ENCODE data around the gene TENT5C.

Gene TENT5C

DNA sequence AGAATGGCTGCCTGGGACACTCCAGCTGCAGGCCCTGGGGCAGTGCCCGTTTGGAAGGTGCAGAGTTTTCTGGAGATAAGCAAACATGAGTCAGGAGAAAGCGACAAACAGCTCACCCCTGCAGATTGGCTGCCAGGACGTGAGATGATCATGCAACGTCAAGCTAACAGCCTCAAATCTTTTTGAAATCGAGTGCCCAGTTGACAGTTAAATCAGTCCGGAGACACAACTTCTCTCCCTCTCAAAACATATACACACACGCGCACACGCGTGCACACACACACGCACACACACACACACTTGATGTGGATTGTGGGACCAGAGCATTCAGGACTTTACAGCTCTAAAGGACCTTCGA lies 49.4 kb downstream of the TENT5C start:
- Mint-ChIP-seq H3K36me3 (peaks cover 18% of the 10 kb centered on the region), H3K4me3 (peak overlapping the region; percentile 73), H3K4me1 (peaks cover 96% of the 10 kb centered on the region), H3K9me3 (no peaks in the 10 kb centered on the region), H3K27ac (peak overlapping the region; percentile 86)
- DNase-seq (ENCODE audit: low spot score in 2 of 2) (no peak), ATAC-seq (no peak)

DNA sequence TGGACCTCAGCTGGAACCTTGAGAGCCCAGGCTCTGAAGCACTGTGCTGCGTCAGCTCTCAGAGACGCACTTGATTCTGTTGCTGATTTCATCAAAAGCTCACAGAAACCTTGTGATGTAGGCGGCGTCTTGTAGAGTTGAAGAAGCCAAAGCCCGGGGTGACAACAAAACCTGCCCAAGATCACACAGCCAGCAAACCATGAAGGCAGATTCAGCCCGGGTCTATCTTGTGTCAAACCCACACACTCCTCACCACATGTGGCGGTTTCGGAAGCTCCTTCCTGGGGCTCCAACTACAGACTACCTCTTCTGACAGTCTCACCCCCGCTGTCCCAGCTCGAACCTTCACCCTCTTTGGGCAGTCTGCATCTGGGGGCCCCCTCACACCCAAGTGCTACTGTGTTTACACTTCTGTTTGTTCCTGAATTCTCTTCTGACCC lies 50.4 kb downstream of the TENT5C start:
- H3K36me3 Mint-ChIP-seq: peaks cover 18% of the 10 kb centered on the region
- H3K27ac Mint-ChIP-seq: peak overlapping the region; percentile 86
- peak overlapping the region; percentile 73 for H3K4me3 Mint-ChIP-seq
- ATAC-seq (peak; percentile 80), DNase-seq (ENCODE audit: low spot score in 2 of 2) (peak; percentile 52 to 89)
- no peaks in the 10 kb centered on the region for H3K9me3 Mint-ChIP-seq
- peaks cover 96% of the 10 kb centered on the region for H3K4me1 Mint-ChIP-seq

DNA sequence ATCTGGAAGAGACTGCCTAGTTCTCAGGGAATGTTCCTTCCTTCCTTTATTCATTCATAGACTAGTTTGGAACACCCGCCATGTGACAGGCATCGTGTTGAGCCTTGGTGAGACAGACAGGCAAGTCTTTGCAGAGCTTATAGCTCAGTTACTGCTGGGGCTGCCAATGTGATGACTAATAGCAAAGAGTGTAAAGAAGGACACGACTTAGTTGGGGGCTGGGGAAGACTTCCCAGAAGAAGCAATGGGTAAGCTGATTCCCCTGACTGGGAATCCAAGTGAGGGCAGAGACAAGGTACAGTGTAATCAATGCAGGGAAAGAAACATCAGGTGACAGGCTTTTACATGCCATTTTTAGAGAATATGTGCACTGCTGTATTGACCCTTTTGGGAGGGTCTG lies 51.2 kb downstream of the TENT5C start:
- H3K4me1 Mint-ChIP-seq: peaks cover 96% of the 10 kb centered on the region
- DNase-seq (ENCODE audit: low spot score in 2 of 2) (peak in 1 of 2 donors; percentile 64), ATAC-seq (no peak)
- H3K36me3 Mint-ChIP-seq: peaks cover 21% of the 10 kb centered on the region
- H3K9me3 Mint-ChIP-seq: peaks cover 2% of the 10 kb centered on the region
- H3K27ac Mint-ChIP-seq: no peak overlapping the region
- peak overlapping the region; percentile 73 for H3K4me3 Mint-ChIP-seq

DNA sequence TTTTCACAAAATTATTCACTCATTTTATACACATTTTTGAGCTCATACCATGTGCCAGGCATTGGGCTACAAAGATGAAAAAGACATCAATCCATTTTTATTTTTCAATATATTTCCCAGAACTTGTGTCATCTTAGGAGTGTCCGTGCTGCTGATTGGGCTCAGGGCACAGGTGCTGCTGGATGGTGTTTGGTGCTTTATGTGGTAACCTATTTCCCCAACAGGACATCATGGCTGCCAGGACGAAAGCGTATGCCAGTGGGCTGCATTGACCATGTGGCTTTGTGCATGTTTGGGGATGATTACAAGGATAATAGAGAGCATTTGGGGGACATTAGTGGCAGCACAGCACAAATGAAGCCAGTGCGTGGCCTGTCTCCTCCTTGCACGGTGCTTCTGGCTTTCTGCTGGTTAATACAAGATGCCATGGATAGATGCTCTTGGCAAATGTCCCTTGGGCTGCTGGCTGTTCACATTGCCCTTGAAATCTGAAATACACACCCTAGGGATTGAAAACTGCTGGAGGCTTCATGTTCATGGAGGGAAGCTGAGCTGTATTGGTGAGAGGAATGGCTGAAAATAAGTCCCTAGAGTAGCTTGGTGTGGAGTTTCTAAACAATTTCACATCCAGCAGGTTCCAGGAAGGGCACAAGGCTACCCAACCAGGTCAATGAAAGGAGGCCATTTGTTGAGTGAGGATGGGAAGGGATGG lies 52.3 kb downstream of the TENT5C start:
- Mint-ChIP-seq H3K9me3 (peaks cover 5% of the 10 kb centered on the region), H3K4me1 (peaks cover 96% of the 10 kb centered on the region), H3K4me3 (peak overlapping the region; percentile 60), H3K36me3 (peaks cover 18% of the 10 kb centered on the region), H3K27ac (peak overlapping the region; percentile 37)
- no peak for ATAC-seq
- no peak for DNase-seq (ENCODE audit: low spot score in 2 of 2)

DNA sequence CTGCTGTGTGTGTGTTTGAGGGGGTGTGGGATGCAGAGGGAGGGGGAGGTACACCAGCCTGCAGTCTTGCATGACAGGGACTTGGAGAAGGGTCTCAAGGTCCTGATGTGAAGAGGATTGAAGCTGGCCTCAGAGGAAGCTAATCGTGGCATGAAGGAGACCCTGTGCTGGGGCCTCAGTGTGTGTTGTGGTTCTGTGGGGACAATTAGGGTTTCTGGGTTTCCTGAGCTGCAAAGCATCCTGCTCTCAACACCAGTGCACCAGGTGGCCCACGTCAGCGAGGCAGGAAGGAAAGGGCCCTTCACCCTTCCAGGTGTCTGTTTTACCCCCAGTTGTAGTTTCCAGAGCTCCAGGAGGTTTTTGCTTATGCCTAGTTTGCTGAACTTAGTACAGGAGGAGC lies 52.8 kb downstream of the TENT5C start:
- H3K4me3 Mint-ChIP-seq: peak overlapping the region; percentile 60
- H3K27ac Mint-ChIP-seq: no peak overlapping the region
- H3K9me3 Mint-ChIP-seq: peaks cover 5% of the 10 kb centered on the region
- H3K4me1 Mint-ChIP-seq: peaks cover 96% of the 10 kb centered on the region
- ATAC-seq (no peak), DNase-seq (ENCODE audit: low spot score in 2 of 2) (peak in 1 of 2 donors; percentile 68)
- peaks cover 17% of the 10 kb centered on the region for H3K36me3 Mint-ChIP-seq

DNA sequence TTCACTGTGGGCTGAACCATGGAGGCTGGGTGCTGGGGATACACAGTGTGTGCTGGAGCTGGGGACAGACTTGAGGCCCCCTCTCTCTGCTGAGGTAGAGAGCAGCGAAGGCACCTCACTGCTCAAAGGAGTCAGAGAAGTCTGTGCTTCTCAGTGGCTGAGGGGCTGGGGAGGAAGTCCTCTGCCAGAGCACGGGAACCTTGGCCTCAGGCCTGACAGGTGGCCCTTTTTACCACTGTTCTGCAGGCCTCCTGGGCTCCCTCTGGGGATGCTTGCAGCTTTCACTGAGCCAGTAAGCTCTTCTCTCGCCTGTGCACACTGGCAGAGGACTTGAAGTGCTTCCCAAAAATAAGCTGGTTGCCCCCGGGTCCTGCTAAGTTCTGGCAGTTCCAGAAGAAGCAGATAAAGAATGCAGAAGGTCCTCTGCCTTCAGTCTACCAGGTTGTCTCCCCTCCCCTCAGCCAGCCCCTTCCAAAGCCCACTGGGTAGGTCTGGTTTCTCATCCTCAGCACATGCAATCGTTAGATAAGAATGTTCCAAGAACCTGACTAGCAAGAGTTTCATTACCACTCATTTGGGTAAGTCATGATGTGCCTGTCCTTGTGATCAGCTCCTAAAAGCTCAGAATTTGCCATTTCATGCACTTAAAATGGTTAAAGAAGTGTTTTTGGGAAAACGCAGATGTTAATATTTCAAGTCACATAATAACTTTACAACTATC lies 53.9 kb downstream of the TENT5C start:
- Mint-ChIP-seq H3K36me3 (peaks cover 17% of the 10 kb centered on the region), H3K27ac (peak overlapping the region; percentile 86), H3K4me1 (peaks cover 95% of the 10 kb centered on the region), H3K9me3 (peaks cover 5% of the 10 kb centered on the region), H3K4me3 (peak overlapping the region; percentile 60)
- peak; percentile 17 for ATAC-seq
- peak in 1 of 2 donors; percentile 69 for DNase-seq (ENCODE audit: low spot score in 2 of 2)

DNA sequence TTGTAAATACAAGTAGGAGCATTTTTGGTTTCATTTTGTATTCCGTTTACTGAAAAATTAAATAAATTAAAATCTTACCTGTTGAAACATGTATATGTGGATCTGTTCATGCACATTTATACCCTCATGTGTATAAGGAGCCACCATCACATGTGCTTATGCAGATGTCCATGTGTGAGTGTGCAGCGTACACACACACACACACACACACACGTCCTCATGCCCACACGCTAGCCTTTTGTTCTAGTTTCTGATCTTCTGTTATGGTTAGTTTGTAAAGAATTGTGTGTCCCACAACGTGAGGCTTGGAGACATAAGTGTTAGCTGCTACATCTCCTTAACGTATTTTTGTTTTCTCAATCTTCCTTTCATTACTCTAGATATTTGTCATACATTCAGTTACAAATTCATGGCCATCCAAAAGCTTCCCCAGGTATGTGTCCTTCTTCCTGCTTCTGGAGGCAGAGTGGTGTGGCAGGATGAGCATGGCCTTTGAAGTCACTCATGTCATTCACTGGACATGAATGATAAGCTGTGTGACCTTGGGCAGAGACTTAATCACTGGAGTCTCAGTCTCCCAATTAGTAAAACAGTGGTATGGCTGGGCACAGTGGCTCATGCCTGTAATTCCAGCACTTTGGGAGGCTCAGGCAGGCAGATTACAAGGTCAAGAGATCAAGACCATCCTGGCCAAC lies 54.6 kb downstream of the TENT5C start:
- peaks cover 5% of the 10 kb centered on the region for H3K9me3 Mint-ChIP-seq
- DNase-seq (ENCODE audit: low spot score in 2 of 2) (no peak), ATAC-seq (no peak)
- peaks cover 17% of the 10 kb centered on the region for H3K36me3 Mint-ChIP-seq
- peaks cover 95% of the 10 kb centered on the region for H3K4me1 Mint-ChIP-seq
- peak overlapping the region; percentile 60 for H3K4me3 Mint-ChIP-seq
- peak overlapping the region; percentile 86 for H3K27ac Mint-ChIP-seq

DNA sequence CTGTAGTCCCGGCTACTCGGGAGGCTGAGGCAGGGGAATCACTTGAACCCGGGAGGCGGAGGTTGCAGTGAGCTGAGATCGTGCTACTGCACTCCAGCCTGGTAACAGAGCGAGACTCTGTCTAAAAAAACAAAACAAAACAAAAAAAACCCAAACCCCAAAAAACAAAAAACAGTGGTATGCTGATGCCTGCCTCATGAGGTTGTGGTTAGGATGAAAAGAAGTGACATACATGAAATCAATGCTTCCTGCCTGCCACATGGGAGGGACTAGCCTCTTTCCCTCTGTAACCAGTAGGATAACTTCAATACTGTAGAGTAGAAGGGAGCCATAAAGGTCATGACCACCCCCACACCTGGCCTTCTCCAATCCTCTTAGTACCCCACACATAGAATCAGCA lies 55.2 kb downstream of the TENT5C start:
- Mint-ChIP-seq H3K4me3 (peak overlapping the region; percentile 60), H3K4me1 (peaks cover 95% of the 10 kb centered on the region), H3K27ac (peak overlapping the region; percentile 86), H3K36me3 (peaks cover 15% of the 10 kb centered on the region), H3K9me3 (peaks cover 5% of the 10 kb centered on the region)
- DNase-seq (ENCODE audit: low spot score in 2 of 2): no peak
- peak; percentile 5 for ATAC-seq

DNA sequence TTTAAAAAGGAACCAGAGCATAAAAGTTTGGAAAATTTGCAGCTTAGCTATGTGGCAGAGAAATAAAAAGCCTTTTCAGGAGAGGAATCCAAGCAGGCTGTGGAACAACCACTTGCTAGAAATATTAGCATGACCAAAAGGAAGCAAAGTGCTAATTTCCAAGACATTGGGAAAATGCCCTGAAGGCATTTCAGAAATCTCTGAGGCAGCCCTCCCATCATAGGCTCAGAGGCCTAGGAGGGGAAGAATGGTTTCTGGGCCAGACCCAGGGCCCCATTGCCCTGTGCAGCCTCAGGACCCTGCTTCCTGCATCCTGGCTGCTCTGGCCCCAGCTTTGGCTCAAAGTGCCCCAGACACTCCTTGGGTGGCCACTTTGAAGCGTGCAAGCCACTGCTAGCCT lies 56.8 kb downstream of the TENT5C start:
- no peak for ATAC-seq
- Mint-ChIP-seq H3K4me1 (peaks cover 92% of the 10 kb centered on the region), H3K4me3 (no peak overlapping the region), H3K9me3 (peaks cover 5% of the 10 kb centered on the region), H3K27ac (no peak overlapping the region), H3K36me3 (peaks cover 9% of the 10 kb centered on the region)
- DNase-seq (ENCODE audit: low spot score in 2 of 2): no peak

DNA sequence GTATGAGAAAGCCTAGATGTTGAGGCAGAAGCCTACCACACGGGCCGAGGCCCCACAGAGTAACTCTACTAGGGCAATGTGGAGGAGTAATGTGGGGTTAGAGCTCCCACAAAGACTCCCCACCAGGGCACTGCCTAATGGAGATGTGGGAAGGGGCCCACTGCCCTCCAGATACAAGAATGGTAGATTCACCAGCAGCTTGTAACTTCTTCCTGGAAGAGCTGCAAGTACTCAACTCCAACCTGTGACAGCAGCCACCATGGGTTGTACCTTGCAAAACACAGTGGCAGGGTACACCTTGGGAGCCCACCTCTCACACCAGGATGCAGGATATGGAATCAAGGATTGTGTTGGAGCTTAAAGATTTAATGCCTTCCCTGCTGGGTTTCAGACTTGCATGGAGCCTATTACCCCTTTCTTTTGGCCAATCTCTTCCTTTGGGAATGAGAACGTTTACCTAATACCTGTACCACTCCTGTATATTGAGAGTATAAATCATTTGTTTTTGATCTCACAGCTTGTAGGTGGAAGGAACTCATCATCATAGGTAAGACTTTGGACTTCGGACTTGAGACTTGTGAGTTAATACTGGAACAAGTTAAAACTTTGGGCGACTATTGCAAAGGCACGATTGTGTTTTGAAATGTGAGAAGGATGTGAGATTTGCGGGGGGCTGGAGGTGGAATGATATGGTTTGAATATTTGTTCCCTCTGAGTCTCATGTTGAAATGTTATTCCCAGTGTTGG lies 57.5 kb downstream of the TENT5C start:
- Mint-ChIP-seq H3K27ac (peak overlapping the region; percentile 84), H3K36me3 (peaks cover 9% of the 10 kb centered on the region), H3K9me3 (peaks cover 5% of the 10 kb centered on the region), H3K4me1 (peaks cover 92% of the 10 kb centered on the region), H3K4me3 (no peak overlapping the region)
- ATAC-seq (no peak), DNase-seq (ENCODE audit: low spot score in 2 of 2) (no peak)

DNA sequence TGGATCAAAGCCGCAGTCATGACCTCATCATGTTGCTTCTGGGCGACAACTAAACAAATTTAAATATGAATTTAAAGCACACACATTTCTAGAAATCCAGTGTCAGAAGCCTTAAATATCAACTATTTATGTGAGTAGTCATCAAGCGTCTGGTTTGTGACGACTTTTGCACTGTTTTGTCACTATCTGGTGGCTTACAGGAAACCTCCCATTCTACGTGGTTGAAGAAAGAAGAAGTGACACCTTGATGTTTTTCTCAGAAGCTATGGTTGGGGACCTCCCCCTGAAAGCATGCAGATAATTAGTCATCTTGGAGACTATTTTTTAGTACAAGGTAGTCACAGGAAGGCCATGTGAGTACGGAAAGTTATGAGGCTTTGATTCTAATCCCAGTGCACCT lies 58.5 kb downstream of the TENT5C start:
- Mint-ChIP-seq H3K4me3 (peak overlapping the region; percentile 30), H3K27ac (peak overlapping the region; percentile 84), H3K9me3 (peaks cover 5% of the 10 kb centered on the region), H3K4me1 (peaks cover 83% of the 10 kb centered on the region), H3K36me3 (peaks cover 9% of the 10 kb centered on the region)
- peak in 1 of 2 donors; percentile 79 for DNase-seq (ENCODE audit: low spot score in 2 of 2)
- ATAC-seq: peak; percentile 96

DNA sequence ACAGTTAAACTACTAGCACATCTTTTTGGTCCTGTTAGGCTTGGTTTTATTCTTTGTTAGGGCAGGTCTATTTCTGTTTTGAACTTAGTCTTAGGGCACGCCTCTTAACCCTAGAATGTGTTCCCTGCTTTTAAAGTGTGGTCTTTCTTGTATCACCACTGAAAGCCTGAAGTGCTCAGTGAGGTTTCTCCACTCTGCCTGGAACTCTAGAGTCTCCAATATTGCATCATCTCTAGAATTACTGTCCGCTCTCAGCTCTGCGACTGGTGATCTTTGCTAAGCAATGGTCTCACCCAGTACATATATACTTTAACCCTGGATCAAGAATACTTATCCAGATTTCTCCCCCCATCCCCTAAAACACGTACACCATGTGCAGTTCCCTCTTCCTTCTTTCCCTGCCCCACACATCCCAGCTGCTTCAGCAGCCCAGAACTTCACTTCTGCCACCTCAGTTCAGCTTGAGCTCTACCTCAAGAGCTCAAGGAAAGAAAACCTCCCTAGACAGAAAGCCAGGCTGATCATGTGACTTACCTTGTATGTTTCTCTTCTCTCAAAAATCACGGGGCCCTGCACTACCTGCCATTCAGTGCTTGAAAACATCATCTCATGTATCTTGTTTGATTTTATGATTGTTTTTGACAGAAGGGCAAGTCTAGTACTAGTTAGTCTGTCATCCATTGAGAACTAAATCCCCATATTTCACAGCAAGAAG lies 59.9 kb downstream of the TENT5C start:
- H3K36me3 Mint-ChIP-seq: peaks cover 8% of the 10 kb centered on the region
- H3K4me3 Mint-ChIP-seq: peak overlapping the region; percentile 4
- peaks cover 69% of the 10 kb centered on the region for H3K4me1 Mint-ChIP-seq
- no peak for ATAC-seq
- H3K9me3 Mint-ChIP-seq: peaks cover 5% of the 10 kb centered on the region
- no peak for DNase-seq (ENCODE audit: low spot score in 2 of 2)
- H3K27ac Mint-ChIP-seq: peak overlapping the region; percentile 62

DNA sequence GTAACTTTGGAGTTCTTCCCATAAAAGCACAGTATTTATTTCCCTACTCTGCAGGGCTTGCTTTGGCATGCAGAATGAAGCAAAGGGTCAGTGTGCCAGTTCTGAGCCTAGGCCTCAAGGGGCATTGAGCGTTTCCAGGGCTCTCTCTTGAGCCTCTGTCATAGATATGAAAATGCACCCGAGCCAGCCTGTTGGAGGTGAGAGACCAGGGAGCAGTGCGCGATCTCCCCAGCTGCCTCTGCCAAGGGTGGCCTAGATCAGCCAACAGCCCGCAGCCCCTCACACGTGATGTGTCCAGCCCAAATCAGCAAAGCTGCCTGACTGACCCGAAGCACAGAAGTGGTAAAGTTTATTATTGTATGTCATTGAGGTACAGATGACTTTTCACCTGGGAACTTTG lies 63.7 kb downstream of the TENT5C start:
- Mint-ChIP-seq H3K36me3 (no peaks in the 10 kb centered on the region), H3K27ac (no peak overlapping the region), H3K4me3 (no peak overlapping the region), H3K4me1 (peaks cover 55% of the 10 kb centered on the region), H3K9me3 (no peaks in the 10 kb centered on the region)
- DNase-seq (ENCODE audit: low spot score in 2 of 2): no peak
- ATAC-seq: no peak

DNA sequence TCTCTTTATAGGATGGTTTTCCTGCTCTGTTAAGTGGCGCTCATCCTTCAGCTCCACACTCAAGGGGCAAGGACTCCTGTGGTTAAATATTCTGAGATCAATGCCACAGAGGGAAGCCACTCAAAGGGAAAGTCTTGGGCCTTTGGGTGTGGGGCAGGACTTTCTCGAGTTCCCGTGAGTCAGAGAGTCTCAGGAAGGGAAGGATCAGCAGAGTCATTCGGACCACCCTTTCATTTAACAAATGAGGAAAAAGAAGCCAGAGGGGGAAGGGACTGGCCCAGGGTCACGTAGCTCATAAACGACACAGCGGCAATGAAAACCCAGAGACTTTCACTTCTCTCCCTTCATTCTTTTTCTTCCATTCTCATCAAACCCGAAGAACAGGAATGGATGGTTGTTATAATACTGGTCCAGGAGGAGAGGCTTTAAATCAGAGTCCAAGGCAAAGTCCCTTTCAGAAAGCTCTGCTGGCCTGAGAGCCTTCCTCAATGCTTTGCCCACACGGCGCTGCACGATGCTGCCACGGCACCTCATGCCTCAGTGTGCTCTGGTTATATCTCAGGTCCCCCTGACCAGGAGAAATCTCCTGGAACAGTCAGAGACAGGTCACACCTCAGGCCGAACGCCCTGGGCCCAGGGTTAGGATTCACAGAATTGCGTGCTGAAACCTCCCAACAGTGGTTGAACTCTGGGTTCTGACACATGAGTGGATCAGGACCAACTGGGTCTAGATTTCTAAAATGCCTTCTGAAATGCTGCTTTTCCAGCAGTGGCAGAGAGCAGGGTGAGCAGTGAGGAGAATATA lies 65.3 kb downstream of the TENT5C start:
- DNase-seq (ENCODE audit: low spot score in 2 of 2): no peak
- peaks cover 44% of the 10 kb centered on the region for H3K4me1 Mint-ChIP-seq
- no peak overlapping the region for H3K4me3 Mint-ChIP-seq
- no peak overlapping the region for H3K27ac Mint-ChIP-seq
- no peaks in the 10 kb centered on the region for H3K9me3 Mint-ChIP-seq
- no peaks in the 10 kb centered on the region for H3K36me3 Mint-ChIP-seq
- ATAC-seq: no peak
